Cardiac ventricle fibroblast (primary cell): ENCODE data around the gene IKZF1. TPM values are rescaled to one million over a fixed set of nuclear protein-coding genes. Genes with fewer than 3 reads are reported as not detected.

Experiments
- total RNA-seq: library from RNA; depleted of rRNA; stranded (reverse); fragments of >200 nt; gene quantifications from 2 replicates; pipeline ENCODE4 v1.2.3, GENCODE V29; 2015

Gene IKZF1
- not detected in 2 replicates for total RNA-seq

DNA sequence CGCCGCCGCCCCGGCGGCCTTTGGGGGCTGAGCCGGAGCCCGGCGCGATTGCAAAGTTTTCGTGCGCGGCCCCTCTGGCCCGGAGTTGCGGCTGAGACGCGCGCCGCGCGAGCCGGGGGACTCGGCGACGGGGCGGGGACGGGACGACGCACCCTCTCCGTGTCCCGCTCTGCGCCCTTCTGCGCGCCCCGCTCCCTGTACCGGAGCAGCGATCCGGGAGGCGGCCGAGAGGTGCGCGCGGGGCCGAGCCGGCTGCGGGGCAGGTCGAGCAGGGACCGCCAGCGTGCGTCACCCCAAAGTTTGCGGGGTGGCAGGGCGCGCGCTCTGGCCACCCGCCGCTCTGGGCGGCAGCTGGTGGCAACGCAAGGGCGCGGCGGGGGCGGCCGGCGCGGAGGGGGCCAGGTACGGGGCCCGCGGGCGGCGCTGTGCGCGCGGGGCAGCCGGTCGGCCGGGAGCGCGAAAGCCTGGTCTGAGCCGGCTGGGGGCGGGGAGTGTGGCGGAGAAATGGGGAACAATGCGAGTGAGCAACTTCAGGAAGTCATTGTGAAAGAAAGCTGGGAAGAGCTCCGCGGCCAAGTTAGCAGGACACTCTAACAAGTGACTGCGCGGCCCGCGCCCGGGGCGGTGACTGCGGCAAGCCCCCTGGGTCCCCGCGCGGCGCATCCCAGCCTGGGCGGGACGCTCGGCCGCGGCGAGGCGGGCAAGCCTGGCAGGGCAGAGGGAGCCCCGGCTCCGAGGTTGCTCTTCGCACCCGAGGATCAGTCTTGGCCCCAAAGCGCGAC, at the start of gene IKZF1:
Gene IKZF1, plus strand, starts transcription at position 588 of the 782 bp plus-strand sequence. CDS start 14,346 bp downstream, outside the sequence.

GRCh38 chr7:50449881-50450589, 145.5 kb downstream of the IKZF1 start, which contains the start of gene FIGNL1:
TSS of gene FIGNL1 (minus strand) at chr7:50450350. CDS start at chr7:50447287, 3,063 bp downstream.

Other genes with a start within 250 kb of the IKZF1 start
- gene ZPBP, start 211.5 kb upstream of the IKZF1 start, total RNA-seq: not detected in 2 replicates
- 4.3 and 6.1 TPM in 2 replicates for gene FIGNL1, start 145.6 kb downstream of the IKZF1 start, total RNA-seq